Mesothelial cell of epicardium (in vitro differentiated cells): ENCODE results near the gene LDAF1. TPM values are rescaled to one million over a fixed set of nuclear protein-coding genes. Genes with fewer than 3 reads are reported as not detected.

Experiments
- DNase-seq, 2 experiments: peaks; one replicate each; pipeline ENCODE4 v3.0.0; 2021; ENCODE audit warnings: low spot score in 2 of 2; ENCODE audit not compliant: unreplicated experiment in 2 of 2
- H3K27ac Mint-ChIP-seq: 2 replicates; pipeline ENCODE4 v1.8.0; 2021; ENCODE audit warnings: mixed read lengths
- H3K27me3 Mint-ChIP-seq: 2 replicates; pipeline ENCODE4 v1.8.0; 2021; ENCODE audit warnings: low read depth, mixed read lengths
- H3K36me3 Mint-ChIP-seq: 2 replicates; pipeline ENCODE4 v1.8.0; 2021; ENCODE audit warnings: mixed read lengths
- H3K4me1 Mint-ChIP-seq: 2 replicates; pipeline ENCODE4 v1.8.0; 2021; ENCODE audit warnings: mixed read lengths
- H3K4me3 Mint-ChIP-seq: 2 replicates; pipeline ENCODE4 v1.8.0; 2021; ENCODE audit warnings: mild to moderate bottlenecking, moderate library complexity, mixed read lengths
- H3K9me3 Mint-ChIP-seq: 2 replicates; pipeline ENCODE4 v1.8.0; 2021; ENCODE audit warnings: mixed read lengths
- total RNA-seq: library from RNA; stranded (reverse); gene quantifications from 3 replicates; pipeline ENCODE4 v1.2.1, GENCODE V29; 2021
- TF ChIP-seq, protein P1 (sequence below): fragments of 200-600 bp; sonication (generic); IDR thresholded peaks from one replicate; pipeline ENCODE4 v1.5.0; 2021; ENCODE audit warnings: antibody characterized with exemption; ENCODE audit not compliant: unreplicated experiment

Gene LDAF1
- total RNA-seq, 1 donor from 2014 or later = 22.0 TPM

GRCh38 chr16:21161211-21161610 is 2.7 kb downstream of the LDAF1 start:
- no peak overlapping the region for H3K4me3 Mint-ChIP-seq
- no peak for DNase-seq
- H3K27me3 Mint-ChIP-seq = no peaks in the 10 kb centered on the region
- H3K9me3 Mint-ChIP-seq = no peaks in the 10 kb centered on the region
- peaks cover 20% of the 10 kb centered on the region for H3K4me1 Mint-ChIP-seq
- H3K27ac Mint-ChIP-seq = no peak overlapping the region
- peaks cover 18% of the 10 kb centered on the region for H3K36me3 Mint-ChIP-seq
- TF ChIP-seq, protein P1, sequence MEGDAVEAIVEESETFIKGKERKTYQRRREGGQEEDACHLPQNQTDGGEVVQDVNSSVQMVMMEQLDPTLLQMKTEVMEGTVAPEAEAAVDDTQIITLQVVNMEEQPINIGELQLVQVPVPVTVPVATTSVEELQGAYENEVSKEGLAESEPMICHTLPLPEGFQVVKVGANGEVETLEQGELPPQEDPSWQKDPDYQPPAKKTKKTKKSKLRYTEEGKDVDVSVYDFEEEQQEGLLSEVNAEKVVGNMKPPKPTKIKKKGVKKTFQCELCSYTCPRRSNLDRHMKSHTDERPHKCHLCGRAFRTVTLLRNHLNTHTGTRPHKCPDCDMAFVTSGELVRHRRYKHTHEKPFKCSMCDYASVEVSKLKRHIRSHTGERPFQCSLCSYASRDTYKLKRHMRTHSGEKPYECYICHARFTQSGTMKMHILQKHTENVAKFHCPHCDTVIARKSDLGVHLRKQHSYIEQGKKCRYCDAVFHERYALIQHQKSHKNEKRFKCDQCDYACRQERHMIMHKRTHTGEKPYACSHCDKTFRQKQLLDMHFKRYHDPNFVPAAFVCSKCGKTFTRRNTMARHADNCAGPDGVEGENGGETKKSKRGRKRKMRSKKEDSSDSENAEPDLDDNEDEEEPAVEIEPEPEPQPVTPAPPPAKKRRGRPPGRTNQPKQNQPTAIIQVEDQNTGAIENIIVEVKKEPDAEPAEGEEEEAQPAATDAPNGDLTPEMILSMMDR = no peak

- peaks cover 22% of the 10 kb centered on the region for H3K36me3 Mint-ChIP-seq
- DNase-seq = no peak
Observed at GRCh38 chr16:21162661-21163151, 4.2 kb downstream of the LDAF1 start.

GRCh38 chr16:21163576-21163975 is 5.1 kb downstream of the LDAF1 start:
- Mint-ChIP-seq H3K9me3 (no peaks in the 10 kb centered on the region), H3K27ac (no peak overlapping the region), H3K4me1 (peaks cover 14% of the 10 kb centered on the region), H3K27me3 (no peaks in the 10 kb centered on the region), H3K4me3 (no peak overlapping the region), H3K36me3 (peaks cover 22% of the 10 kb centered on the region)
- DNase-seq = no peak
- TF ChIP-seq, protein P1 = no peak

More at GRCh38 chr16:21162661-21163151, 4.2 kb downstream of the LDAF1 start:
- peaks cover 20% of the 10 kb centered on the region for H3K4me1 Mint-ChIP-seq
- no peak overlapping the region for H3K27ac Mint-ChIP-seq
- no peak overlapping the region for H3K4me3 Mint-ChIP-seq
- TF ChIP-seq, protein P1 = no peak
- no peaks in the 10 kb centered on the region for H3K27me3 Mint-ChIP-seq
- H3K9me3 Mint-ChIP-seq = no peaks in the 10 kb centered on the region

DNA sequence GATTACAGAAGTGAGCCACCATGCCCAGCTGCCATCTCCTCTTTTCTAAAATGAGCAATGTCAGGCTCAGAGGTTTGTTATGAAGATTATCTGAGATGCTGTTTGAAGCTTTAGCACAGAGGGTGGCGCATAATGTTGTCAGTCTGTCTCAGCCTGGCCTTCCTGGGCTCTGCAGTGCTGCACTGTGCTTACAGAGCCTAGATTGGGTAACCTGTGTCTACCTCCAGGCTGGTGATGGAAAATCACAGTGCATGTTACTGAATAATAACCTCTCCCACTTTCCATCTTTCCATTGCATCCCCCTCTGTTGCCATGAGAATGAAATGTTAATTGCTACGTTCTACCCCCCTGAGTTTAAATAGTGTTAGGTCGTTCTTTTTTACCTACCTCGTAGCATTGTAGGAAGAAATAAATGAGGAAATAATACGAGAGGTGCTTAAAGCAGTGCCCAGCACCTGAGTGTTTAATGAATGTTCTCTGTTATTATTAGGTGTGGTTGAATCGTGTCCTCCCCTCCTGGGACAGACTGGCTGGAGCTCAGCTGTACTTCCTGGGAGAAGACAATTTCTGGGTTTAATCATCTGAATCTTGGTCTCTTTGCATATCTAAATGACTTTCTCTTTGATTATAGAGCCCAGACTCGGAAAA is 6.2 kb downstream of the LDAF1 start:
- Mint-ChIP-seq H3K27me3 (no peaks in the 10 kb centered on the region), H3K4me1 (peaks cover 5% of the 10 kb centered on the region), H3K36me3 (peaks cover 22% of the 10 kb centered on the region), H3K9me3 (no peaks in the 10 kb centered on the region), H3K4me3 (no peak overlapping the region), H3K27ac (no peak overlapping the region)
- DNase-seq = no peak
- TF ChIP-seq, protein P1 = no peak

- Mint-ChIP-seq H3K4me3 (no peak overlapping the region), H3K9me3 (no peaks in the 10 kb centered on the region), H3K27ac (no peak overlapping the region), H3K27me3 (no peaks in the 10 kb centered on the region), H3K4me1 (no peaks in the 10 kb centered on the region), H3K36me3 (peaks cover 26% of the 10 kb centered on the region)
- TF ChIP-seq, protein P1 = no peak
- DNase-seq = no peak
Observed at GRCh38 chr16:21166561-21166961, 8.1 kb downstream of the LDAF1 start.

DNA sequence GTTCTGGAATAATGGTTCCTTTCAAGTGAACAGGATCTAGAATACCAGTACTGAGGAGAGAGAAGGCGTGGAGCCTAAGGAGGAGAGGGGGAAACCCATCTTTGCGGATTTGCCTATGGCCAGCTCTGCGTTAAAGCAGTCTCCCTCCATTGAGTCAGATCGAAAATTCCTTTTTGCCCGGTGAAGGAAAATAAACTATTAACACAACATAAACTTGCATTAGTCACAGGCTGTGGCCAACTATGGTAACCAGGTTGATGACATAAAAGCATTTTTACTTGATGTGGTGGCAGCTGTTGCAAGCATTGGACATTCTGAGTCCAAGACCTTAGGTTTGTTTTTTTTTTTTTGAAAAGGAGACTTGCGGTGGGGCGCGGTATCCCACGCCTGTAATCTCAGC is 8.9 kb downstream of the LDAF1 start:
- H3K4me3 Mint-ChIP-seq = no peak overlapping the region
- no peak for DNase-seq
- no peaks in the 10 kb centered on the region for H3K9me3 Mint-ChIP-seq
- peaks cover 23% of the 10 kb centered on the region for H3K36me3 Mint-ChIP-seq
- H3K4me1 Mint-ChIP-seq = no peaks in the 10 kb centered on the region
- no peak overlapping the region for H3K27ac Mint-ChIP-seq
- TF ChIP-seq, protein P1 = no peak
- no peaks in the 10 kb centered on the region for H3K27me3 Mint-ChIP-seq
